Activated naive CD4-positive, alpha-beta T cell treated with anti-CD3 and anti-CD28 coated beads for 36 hours (primary cell): Measurements from ENCODE around the gene CTNNA2. TPM values are rescaled to one million over a fixed set of nuclear protein-coding genes. Genes with fewer than 3 reads are reported as not detected.

Experiments used
- CTCF ChIA-PET: fragments of 350-600 bp; sonication (Branson Sonifier 250); formaldehyde crosslinking; loops from one replicate; lab custom pipeline; 2021; ENCODE audit warnings: antibody characterized with exemption; lab: Charles Lee
- DNase-seq: peaks from one replicate; pipeline ENCODE4 v3.0.0-alpha.2; 2020
- H3K27ac Mint-ChIP-seq: one replicate; pipeline ENCODE4 v1.8.0; 2021; ENCODE audit warnings: mild to moderate bottlenecking, mixed read lengths
- H3K27me3 Mint-ChIP-seq: one replicate; pipeline ENCODE4 v1.8.0; 2021; ENCODE audit warnings: low read depth, mixed read lengths
- H3K36me3 Mint-ChIP-seq: one replicate; pipeline ENCODE4 v1.8.0; 2021; ENCODE audit warnings: low read depth, mixed read lengths
- H3K4me1 Mint-ChIP-seq: one replicate; pipeline ENCODE4 v1.8.0; 2021; ENCODE audit warnings: low read depth, mixed read lengths
- H3K4me3 Mint-ChIP-seq: one replicate; pipeline ENCODE4 v1.8.0; 2021; ENCODE audit warnings: mild to moderate bottlenecking, moderate library complexity, mixed read lengths
- H3K9me3 Mint-ChIP-seq: one replicate; pipeline ENCODE4 v1.8.0; 2021; ENCODE audit warnings: mixed read lengths
- intact Hi-C: fragments of 100-400 bp; cut with micrococcal nuclease; formaldehyde crosslinking; loops from one replicate; pipeline ENCODE4 v1.15.1; 2023
- total RNA-seq, 2 experiments: library from RNA; stranded (reverse); gene quantifications; one replicate each; pipeline ENCODE4 v1.2.3, GENCODE V29; 2021

CTNNA2 gene
- total RNA-seq, 2 experiments from 2014 or later = not detected

DNA sequence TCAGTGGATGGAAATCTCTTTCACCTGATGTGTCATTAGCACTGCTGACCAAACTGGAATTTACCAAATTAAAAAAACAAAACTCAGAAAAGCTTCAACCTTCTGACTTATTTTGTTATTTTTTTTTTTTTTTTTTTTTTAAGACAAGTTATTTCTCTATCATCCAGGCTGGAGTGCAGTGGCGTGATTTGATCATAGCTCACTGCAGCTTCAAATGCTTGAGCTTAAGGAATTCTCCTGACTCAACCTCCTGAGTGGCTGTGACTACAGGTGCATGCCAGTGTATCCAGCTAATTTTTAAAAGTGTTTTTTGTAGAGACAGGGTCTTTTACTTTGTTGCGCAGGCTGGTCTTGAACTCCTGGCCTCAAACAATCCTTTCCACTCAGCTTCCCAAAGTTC is 636.1 kb downstream of the CTNNA2 start:
- Mint-ChIP-seq H3K27ac (no peak overlapping the region), H3K9me3 (peaks cover 2% of the 10 kb centered on the region), H3K36me3 (no peaks in the 10 kb centered on the region), H3K4me1 (no peaks in the 10 kb centered on the region), H3K27me3 (no peaks in the 10 kb centered on the region), H3K4me3 (no peak overlapping the region)
- CTCF ChIA-PET = no interaction called here
- intact Hi-C loops = no loop called here
- DNase-seq = no peak

DNA sequence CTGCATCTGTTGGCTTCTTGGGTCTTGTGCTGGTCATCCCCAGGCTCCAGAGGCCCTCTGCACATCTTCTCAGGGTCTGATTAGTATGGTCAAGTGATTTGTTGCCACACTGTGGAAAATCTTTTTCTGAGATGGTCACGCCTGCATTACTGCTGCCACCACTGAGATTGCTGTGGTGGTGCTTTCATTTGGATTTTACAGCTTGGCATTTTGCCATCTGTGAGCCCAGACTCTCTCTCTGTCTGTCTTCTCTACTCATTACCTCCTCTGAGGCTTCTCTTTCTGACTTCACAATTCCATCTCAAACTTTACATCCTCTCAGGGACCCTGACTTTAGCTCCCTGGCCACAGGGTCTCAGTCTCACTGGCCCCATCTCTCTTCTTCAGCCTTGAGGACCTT is 637.1 kb downstream of the CTNNA2 start:
- Mint-ChIP-seq H3K4me1 (no peaks in the 10 kb centered on the region), H3K27ac (no peak overlapping the region), H3K9me3 (peaks cover 2% of the 10 kb centered on the region), H3K27me3 (no peaks in the 10 kb centered on the region), H3K4me3 (no peak overlapping the region), H3K36me3 (no peaks in the 10 kb centered on the region)
- DNase-seq = no peak
- intact Hi-C loops = no loop called here
- CTCF ChIA-PET = interaction anchor here (0.6 kb wide), 1 partner anchor 8 kb away, joined by 3 read pairs; no protein-coding TSS in a partner anchor

DNA sequence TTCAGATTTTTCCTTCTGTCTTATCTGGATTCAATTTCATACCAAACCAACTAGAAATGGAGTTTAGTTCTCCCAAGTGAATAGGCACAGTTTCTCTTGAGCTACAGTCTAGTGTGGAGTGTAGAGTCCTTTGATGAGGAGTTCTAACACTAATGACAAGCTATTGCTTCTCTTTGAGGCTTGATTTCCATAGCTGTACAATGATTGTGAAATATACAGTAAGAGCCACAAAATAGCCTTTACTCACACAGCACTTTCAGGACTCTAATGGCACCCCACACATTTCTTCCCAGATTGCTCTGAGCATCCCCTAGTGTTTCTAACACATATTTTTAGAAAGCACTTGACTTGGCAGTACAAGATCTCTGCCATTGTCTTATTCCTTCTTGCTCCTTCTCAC is 638.4 kb downstream of the CTNNA2 start:
- Mint-ChIP-seq H3K27ac (no peak overlapping the region), H3K9me3 (peaks cover 2% of the 10 kb centered on the region), H3K4me1 (no peaks in the 10 kb centered on the region), H3K36me3 (no peaks in the 10 kb centered on the region), H3K4me3 (no peak overlapping the region), H3K27me3 (no peaks in the 10 kb centered on the region)
- intact Hi-C loops = no loop called here
- CTCF ChIA-PET = no interaction called here
- DNase-seq = no peak

DNA sequence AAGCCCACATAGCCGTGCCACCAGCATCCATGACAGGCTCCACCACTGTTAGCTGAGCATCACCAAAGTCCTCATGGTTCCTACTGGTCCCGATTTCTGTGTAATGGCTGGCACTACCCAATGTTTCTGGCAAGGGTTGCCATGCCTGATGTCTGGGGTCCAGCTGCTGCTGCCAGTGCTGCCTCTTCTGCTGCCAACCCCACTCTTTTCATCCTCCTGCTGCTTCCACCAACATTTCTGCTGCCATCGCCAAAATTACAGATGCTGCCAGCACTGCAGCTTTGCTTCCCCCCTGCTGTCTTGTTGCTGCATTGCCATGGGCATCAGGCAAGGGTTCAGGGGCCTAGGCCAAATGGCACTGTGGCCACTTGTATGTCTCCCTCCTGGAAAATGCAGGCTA is 638.8 kb downstream of the CTNNA2 start:
- Mint-ChIP-seq H3K27ac (no peak overlapping the region), H3K4me3 (no peak overlapping the region), H3K4me1 (no peaks in the 10 kb centered on the region), H3K36me3 (no peaks in the 10 kb centered on the region), H3K9me3 (no peaks in the 10 kb centered on the region), H3K27me3 (no peaks in the 10 kb centered on the region)
- CTCF ChIA-PET = no interaction called here
- DNase-seq = no peak
- intact Hi-C loops = no loop called here

DNA sequence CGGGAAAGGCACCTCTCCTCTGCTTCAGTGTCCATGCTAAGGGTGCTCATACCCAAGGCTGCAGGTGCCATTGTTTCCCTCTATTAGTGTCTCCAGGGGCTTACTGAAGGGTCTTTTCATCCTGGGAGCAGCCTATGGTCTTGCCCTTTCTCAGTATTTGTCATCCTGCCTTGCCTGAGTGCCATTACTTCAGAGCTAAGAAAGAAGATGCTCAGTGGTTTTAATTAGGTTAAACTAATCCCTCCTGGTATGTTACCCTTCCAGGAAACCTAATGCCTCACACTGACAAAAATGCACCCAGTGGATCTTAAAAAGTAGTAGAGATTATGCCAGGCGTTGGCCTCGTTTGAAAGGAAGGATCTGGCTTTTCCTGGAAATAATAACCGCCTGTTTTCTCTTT is 640.3 kb downstream of the CTNNA2 start:
- DNase-seq = no peak
- intact Hi-C loops = no loop called here
- Mint-ChIP-seq H3K4me3 (no peak overlapping the region), H3K36me3 (no peaks in the 10 kb centered on the region), H3K9me3 (peaks cover 2% of the 10 kb centered on the region), H3K27me3 (no peaks in the 10 kb centered on the region), H3K27ac (no peak overlapping the region), H3K4me1 (no peaks in the 10 kb centered on the region)
- CTCF ChIA-PET = no interaction called here

DNA sequence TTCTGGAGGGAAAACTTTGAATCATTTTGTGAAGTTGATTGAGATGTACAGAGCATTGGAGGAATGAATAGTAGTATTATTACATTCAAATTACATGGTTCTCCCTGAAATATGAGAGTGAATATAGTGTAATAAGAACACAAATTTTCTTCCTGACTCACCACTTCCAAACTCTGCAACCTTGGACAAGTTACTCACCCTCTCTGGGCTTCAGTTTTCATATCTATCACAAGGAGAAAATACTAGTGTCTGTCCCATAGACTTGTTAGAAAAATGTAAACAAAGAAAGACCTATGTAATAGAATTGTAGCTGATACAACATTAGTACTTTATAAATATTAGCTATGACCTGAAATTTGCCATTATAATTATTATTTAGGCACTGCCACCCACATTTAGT is 640.9 kb downstream of the CTNNA2 start:
- H3K27ac Mint-ChIP-seq = no peak overlapping the region
- CTCF ChIA-PET = interaction anchor here (0.7 kb wide), 1 partner anchor 1378 kb away, joined by 4 read pairs; no protein-coding TSS in a partner anchor
- H3K9me3 Mint-ChIP-seq = peaks cover 2% of the 10 kb centered on the region
- intact Hi-C loops = no loop called here
- no peaks in the 10 kb centered on the region for H3K36me3 Mint-ChIP-seq
- H3K4me1 Mint-ChIP-seq = no peaks in the 10 kb centered on the region
- H3K4me3 Mint-ChIP-seq = no peak overlapping the region
- DNase-seq = no peak
- H3K27me3 Mint-ChIP-seq = no peaks in the 10 kb centered on the region

DNA sequence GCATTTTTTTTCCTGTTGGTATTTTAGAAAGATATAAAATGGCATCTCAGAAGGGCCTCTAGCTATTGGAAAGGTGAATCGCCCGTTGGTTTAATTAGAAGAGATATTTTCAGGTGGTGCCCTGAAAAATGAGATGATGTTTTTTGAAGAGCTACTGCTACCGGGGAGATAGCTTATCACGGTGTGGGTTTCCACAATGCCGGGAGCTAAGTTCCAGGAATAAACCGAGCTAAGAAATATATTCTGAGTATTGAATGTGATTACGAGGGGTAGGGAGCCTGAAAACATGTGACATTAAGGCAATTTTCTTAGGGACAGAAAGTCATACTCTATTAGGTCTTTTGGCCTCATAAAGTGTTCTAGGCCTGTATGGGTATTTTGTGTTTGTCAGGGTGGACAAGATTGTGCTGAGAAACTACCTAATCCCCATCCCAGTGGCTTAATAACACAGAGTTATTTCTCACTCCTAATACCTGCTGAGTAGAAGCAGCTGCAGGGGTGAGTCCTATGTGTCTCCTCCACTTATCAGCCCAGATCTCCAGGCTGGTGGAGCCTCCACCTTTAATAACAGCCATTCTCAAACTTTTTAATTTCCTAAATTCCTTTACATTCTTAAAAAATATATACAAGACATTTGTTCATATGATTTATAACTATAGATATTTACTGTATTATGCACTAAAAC is 641.5 kb downstream of the CTNNA2 start:
- intact Hi-C loops = no loop called here
- Mint-ChIP-seq H3K36me3 (no peaks in the 10 kb centered on the region), H3K4me3 (no peak overlapping the region), H3K9me3 (peaks cover 3% of the 10 kb centered on the region), H3K27ac (no peak overlapping the region), H3K4me1 (no peaks in the 10 kb centered on the region), H3K27me3 (no peaks in the 10 kb centered on the region)
- DNase-seq = no peak
- CTCF ChIA-PET = interaction anchor here (0.7 kb wide), 1 partner anchor 1378 kb away, joined by 4 read pairs; no protein-coding TSS in a partner anchor

DNA sequence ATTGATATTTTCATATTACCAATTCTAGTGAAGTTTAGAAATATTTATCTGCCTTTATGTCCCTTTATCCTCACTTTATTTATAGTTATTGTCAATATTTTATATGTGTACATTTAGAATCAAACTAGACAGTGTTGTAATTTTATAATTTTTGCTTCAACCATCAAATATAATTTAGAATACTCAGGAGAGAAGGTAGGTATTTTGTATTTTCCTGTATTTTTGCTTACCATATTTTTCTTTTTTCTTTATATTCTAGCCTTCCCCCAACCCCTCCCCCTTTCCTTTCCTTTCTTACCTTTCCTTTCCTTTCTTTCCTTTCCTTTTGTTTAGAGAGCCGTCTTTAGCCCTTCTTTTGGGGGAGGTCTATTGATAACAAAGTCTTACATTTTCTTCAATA is 651.5 kb downstream of the CTNNA2 start:
- no peaks in the 10 kb centered on the region for H3K36me3 Mint-ChIP-seq
- no peak overlapping the region for H3K4me3 Mint-ChIP-seq
- H3K27me3 Mint-ChIP-seq = no peaks in the 10 kb centered on the region
- H3K9me3 Mint-ChIP-seq = peaks cover under 1% of the 10 kb centered on the region
- no peak for DNase-seq
- no peak overlapping the region for H3K27ac Mint-ChIP-seq
- H3K4me1 Mint-ChIP-seq = no peaks in the 10 kb centered on the region
- intact Hi-C loops = no loop called here
- CTCF ChIA-PET = no interaction called here

DNA sequence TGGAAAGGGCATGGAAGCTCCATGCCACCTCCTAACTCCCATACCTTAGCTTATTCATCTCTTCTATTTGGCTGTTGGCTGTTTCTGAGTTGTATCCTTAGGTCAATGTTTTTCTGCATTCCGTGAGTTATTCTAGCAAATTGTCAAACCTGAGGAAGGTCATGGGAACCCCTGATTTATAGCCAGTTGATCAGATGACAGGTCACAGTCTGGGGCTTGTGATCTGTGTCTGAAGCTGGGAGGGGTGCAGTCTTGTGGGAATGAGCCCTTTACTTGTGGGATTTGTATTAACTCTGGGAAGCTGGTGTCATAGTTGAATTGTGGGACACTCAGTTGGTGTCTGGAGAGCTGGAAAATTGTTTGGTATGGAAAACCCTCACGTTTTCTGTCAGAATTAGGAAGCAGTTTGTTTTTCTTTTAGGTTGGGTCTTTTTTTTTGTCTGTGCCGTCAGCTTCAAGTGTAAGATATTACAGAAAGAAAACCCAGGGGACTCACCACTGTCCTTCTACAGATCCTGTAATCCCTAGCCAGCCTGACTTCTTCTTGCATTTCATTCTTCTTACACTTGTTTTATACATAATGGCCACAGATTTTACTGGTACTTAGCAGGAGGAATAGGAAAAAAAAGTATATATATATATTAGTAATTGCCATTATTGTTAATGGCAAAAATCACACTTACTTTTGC is 653.8 kb downstream of the CTNNA2 start:
- CTCF ChIA-PET = interaction anchor here (1.1 kb wide), 1 partner anchor 72 kb away, joined by 3 read pairs; no protein-coding TSS in a partner anchor
- H3K4me3 Mint-ChIP-seq = no peak overlapping the region
- H3K27me3 Mint-ChIP-seq = no peaks in the 10 kb centered on the region
- H3K4me1 Mint-ChIP-seq = no peaks in the 10 kb centered on the region
- H3K9me3 Mint-ChIP-seq = no peaks in the 10 kb centered on the region
- no peak overlapping the region for H3K27ac Mint-ChIP-seq
- intact Hi-C loops = no loop called here
- H3K36me3 Mint-ChIP-seq = no peaks in the 10 kb centered on the region
- no peak for DNase-seq

DNA sequence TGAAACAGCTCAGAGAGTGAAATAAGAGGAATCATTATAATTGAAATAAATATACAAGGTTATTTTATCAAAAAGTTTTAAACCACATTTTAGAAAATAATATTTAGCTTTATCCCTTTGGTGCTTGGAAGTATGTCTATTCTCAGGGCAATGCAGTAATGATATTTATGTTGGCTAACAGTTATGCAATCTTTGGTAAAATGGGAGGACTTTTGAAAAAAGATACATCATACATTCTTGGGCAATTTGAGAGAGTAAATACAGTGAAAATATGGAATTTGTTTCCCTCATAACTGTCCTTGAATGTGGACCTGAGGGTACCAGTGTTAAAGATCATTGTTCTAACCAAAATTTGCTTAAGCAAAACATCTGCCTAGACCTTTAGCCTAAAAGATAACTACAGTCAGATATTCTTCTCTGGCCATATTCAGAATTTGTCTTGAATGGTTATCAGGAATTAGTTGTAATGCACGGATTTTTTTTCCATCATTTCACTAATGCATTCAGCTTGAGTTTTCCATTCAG is 654.5 kb downstream of the CTNNA2 start:
- Mint-ChIP-seq H3K4me3 (no peak overlapping the region), H3K9me3 (no peaks in the 10 kb centered on the region), H3K4me1 (no peaks in the 10 kb centered on the region), H3K27ac (no peak overlapping the region), H3K36me3 (no peaks in the 10 kb centered on the region), H3K27me3 (no peaks in the 10 kb centered on the region)
- intact Hi-C loops = no loop called here
- CTCF ChIA-PET = interaction anchor here (1.1 kb wide), 1 partner anchor 71 kb away, joined by 3 read pairs; no protein-coding TSS in a partner anchor
- no peak for DNase-seq

DNA sequence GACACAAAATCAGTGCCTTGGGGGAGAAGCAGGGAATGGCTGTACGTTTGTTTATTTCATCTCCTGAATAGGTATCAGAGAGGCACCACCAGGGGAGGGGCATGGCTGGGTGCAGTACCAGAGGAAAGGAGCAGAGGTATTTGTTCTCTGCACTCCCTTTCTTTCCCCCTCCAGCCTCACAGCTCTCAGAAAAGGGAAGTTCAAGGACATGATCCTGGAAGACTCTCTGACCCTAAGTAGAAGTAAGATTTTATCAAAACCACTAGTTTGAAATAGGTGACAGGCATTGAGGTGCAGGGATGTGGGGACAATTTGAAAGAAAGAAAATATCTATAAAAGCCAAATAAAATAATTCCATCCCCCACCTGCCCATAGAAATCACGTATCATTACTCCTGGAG is 655.2 kb downstream of the CTNNA2 start:
- Mint-ChIP-seq H3K4me1 (no peaks in the 10 kb centered on the region), H3K27me3 (no peaks in the 10 kb centered on the region), H3K4me3 (no peak overlapping the region), H3K9me3 (no peaks in the 10 kb centered on the region), H3K36me3 (no peaks in the 10 kb centered on the region), H3K27ac (no peak overlapping the region)
- intact Hi-C loops = no loop called here
- CTCF ChIA-PET = no interaction called here
- DNase-seq = no peak

DNA sequence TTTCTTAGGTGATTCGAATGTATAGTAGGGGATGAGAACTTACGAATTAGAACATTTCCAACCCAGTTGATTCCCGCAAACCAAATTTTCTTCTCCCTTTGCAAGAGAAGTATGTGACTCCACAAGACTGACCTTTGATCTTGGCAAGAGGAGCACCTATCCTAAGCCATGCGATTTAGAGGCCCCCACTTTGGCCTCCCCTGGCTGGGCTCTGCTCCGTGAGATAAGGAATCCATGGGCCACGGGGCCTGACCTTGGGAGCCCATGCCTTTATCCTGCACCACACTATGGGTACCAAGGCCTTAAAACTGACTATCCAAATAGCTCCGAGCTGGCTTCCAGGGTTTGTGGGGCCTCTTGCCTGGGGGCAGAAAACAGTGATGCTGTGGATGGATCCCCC is 656.0 kb downstream of the CTNNA2 start:
- DNase-seq = no peak
- no peaks in the 10 kb centered on the region for H3K36me3 Mint-ChIP-seq
- CTCF ChIA-PET = no interaction called here
- no peaks in the 10 kb centered on the region for H3K27me3 Mint-ChIP-seq
- intact Hi-C loops = no loop called here
- no peak overlapping the region for H3K4me3 Mint-ChIP-seq
- H3K4me1 Mint-ChIP-seq = no peaks in the 10 kb centered on the region
- no peak overlapping the region for H3K27ac Mint-ChIP-seq
- no peaks in the 10 kb centered on the region for H3K9me3 Mint-ChIP-seq
